ENCODE measurements around the gene HAPLN2. TPM values are rescaled to one million over a fixed set of nuclear protein-coding genes. Genes with fewer than 3 reads are reported as not detected.
A peak's percentile ranks its signal among the peaks of the same experiment; 100 is the strongest.
"Not testable (repeated sequence)": the region's sequence is repeated elsewhere in the genome, so short reads cannot be mapped to it uniquely, and the experiment has no call there.

Gene HAPLN2
- total RNA-seq, 1 donor from 2014 or later: 5.5 TPM

GRCh38 chr1:156608036-156608674 lies 11.1 kb upstream of the HAPLN2 start:
- intact Hi-C loops (cut with DNase I): loop anchor here (10.0 kb wide), 1 partner anchor 223 kb away; no protein-coding TSS in a partner anchor
- DNase-seq (ENCODE audit: low spot score) (no peak), ATAC-seq (peak; percentile 93)

DNA sequence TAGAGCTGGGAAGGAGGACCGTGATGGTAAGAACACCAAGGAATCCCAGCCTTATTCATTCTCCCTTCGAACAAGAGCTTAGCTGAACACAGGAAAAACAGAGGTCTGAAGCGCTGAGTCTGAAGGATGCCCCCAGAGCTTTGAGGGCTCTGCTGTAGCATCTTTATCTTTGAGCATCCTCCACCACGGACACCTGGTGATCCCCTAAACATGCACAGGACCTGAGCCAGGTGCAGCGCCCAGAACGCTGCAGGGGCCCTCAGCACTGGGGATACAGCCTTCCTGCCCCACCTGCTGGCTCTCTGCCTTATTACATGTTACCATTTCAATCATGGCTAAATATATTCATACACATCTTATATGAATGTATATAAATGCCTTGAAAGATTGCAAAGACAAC lies 10.2 kb upstream of the HAPLN2 start:
- DNase-seq (ENCODE audit: low spot score) (no peak), ATAC-seq (no peak)
- intact Hi-C loops (cut with DNase I): loop anchor here (10.0 kb wide), 1 partner anchor 224 kb away; no protein-coding TSS in a partner anchor

DNA sequence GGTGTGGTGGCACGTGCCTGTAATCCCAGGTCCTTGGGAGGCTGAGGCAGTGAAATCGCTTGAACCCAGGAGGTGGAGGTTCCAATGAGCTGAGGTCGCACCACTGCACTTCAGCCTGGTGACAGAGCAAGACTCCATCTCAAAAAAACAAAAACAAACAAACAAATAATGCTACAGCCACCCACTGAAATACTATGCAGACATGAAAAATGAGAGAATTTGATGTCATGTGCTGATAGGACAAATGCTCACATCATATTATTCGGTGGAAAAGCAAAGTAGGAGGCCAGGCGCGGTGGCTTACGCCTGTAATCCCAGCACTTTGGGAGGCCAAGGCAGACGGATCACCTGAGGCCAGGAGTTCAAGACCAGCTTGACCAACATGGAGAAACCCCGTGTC lies 9.1 kb upstream of the HAPLN2 start:
- ATAC-seq; DNase-seq (ENCODE audit: low spot score); intact Hi-C loops (cut with DNase I): not testable (repeated sequence)

DNA sequence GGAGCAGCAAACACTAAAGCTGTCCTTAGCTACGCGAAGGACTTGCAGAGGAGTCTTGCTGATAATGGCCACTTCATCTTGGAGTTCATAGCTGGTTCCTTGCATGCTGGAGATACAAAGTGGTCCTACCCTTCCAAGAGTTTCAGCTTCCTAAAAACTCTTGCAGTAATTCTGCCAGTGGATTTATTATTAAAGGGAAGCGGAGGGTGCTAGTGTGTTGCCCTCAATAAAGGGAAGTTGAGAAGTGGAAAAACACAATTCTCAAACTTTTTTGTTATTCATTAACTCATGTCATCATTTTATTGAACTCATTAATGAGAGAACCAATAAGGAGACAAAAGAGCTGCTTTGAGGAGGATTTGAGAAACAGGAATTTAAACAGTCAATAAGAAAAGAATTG lies 6.5 kb upstream of the HAPLN2 start:
- DNase-seq (ENCODE audit: low spot score) (no peak), ATAC-seq (no peak)
- intact Hi-C loops (cut with DNase I): no loop called here

GRCh38 chr1:156615946-156616345 lies 3.3 kb upstream of the HAPLN2 start:
- intact Hi-C loops (cut with DNase I): no loop called here

DNA sequence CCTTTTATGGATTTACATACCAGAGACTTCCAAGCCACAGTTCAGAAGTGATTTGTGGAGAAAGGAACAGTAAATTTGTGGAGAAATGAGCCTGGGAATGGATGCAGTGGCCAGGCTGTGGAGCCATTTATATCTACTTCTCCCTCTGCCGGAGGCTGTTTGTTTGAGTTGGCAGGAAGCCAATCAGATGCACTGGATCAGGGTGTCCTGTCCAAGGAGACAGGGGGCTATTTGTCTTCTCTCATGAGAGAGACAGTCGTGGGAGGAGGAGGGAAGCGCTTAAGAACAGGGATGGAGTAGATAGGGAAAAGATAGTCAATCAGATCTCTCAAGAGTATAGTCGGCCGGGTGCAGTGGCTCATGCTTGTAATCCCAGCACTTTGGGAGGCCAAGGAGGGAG lies 2.8 kb upstream of the HAPLN2 start:
- ATAC-seq (peak; percentile 52), DNase-seq (ENCODE audit: low spot score) (no peak)
- intact Hi-C loops (cut with DNase I): no loop called here

More at GRCh38 chr1:156615946-156616345, 3.3 kb upstream of the HAPLN2 start:
- ATAC-seq (peak; percentile 13), DNase-seq (ENCODE audit: low spot score) (no peak)

GRCh38 chr1:156619582-156619955 lies 354 bp downstream of the HAPLN2 start:
- DNase-seq (ENCODE audit: low spot score) (no peak), ATAC-seq (no peak)
- intact Hi-C loops (cut with DNase I): no loop called here

DNA sequence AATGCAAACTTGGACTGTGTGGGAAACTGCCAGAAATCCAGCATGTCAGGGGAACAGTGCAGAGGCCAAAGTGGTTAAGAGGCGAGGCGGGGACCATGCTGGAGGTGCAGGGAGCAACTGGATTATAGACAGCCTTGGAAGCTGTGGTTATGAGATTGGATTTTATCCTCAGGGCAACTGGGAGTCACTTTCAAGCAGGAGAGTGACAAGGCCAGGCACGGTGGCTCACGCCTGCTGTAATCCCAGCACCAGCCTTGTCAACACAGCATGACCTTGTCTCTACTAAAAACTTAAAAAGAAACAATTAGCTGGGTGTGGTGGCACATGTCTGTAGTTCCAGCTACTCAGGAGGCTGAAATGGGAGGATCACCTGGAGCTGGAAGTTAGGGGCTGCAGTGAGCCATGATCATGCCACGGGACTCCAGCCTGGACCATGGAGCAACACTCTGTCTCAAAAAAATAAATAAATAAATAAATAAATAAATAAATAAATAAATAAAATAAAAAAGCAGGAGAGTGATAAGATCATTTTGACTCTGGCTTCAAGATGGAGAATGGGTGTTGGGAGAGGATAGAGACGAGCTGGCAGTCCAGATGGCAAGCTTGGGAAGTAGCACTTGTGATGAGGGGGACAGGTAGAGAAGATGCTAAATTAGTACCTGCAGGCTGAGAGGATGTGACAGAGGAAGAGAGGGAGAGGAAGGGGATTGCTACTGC lies 3.5 kb downstream of the HAPLN2 start:
- intact Hi-C loops (cut with DNase I): no loop called here
- ATAC-seq: no peak
- no peak for DNase-seq (ENCODE audit: low spot score)

GRCh38 chr1:156623946-156624813 lies 5.0 kb downstream of the HAPLN2 start:
- intact Hi-C loops (cut with DNase I): no loop called here
- ATAC-seq (peak; percentile 59), DNase-seq (ENCODE audit: low spot score) (peak; percentile 67)

DNA sequence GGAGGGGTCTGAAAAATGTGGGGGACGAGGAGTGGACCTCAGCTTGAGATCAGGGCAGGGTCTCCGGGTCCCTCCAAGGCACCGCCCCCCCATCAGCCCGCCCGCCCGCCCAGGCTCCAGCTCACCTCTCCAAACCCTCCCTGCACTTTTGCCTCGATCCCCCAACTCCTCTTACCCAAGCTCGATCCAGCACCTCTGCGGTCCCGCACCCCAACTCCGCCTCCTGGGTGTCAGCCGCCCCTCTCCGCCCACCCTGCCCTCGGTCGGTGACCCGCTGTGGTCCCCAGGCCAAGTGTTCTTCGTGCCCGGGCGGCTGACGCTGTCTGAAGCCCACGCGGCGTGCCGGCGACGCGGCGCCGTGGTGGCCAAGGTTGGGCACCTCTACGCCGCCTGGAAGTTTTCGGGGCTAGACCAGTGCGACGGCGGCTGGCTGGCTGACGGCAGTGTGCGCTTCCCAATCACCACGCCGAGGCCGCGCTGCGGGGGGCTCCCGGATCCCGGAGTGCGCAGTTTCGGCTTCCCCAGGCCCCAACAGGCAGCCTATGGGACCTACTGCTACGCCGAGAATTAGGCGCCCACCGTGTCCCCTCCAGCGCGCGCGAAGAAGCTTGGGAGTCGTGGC lies 5.7 kb downstream of the HAPLN2 start:
- no peak for ATAC-seq
- intact Hi-C loops (cut with DNase I): no loop called here
- no peak for DNase-seq (ENCODE audit: low spot score)

GRCh38 chr1:156625436-156626078 lies 6.3 kb downstream of the HAPLN2 start:
- peak; percentile 66 for ATAC-seq
- intact Hi-C loops (cut with DNase I): loop anchor here (2.0 kb wide), 1 partner anchor 27 kb away; no protein-coding TSS in a partner anchor
- DNase-seq (ENCODE audit: low spot score): peak; percentile 79

- DNase-seq (ENCODE audit: low spot score) (no peak), ATAC-seq (no peak)
- intact Hi-C loops (cut with DNase I): loop anchor here (2.0 kb wide), 1 partner anchor 27 kb away; no protein-coding TSS in a partner anchor
Observed at GRCh38 chr1:156626079-156626438, 6.8 kb downstream of the HAPLN2 start.

- ATAC-seq (no peak), DNase-seq (ENCODE audit: low spot score) (no peak)
- intact Hi-C loops (cut with DNase I): loop anchor here (2.0 kb wide), 1 partner anchor 25 kb away; no protein-coding TSS in a partner anchor
Observed at GRCh38 chr1:156627313-156627880, 8.2 kb downstream of the HAPLN2 start.

DNA sequence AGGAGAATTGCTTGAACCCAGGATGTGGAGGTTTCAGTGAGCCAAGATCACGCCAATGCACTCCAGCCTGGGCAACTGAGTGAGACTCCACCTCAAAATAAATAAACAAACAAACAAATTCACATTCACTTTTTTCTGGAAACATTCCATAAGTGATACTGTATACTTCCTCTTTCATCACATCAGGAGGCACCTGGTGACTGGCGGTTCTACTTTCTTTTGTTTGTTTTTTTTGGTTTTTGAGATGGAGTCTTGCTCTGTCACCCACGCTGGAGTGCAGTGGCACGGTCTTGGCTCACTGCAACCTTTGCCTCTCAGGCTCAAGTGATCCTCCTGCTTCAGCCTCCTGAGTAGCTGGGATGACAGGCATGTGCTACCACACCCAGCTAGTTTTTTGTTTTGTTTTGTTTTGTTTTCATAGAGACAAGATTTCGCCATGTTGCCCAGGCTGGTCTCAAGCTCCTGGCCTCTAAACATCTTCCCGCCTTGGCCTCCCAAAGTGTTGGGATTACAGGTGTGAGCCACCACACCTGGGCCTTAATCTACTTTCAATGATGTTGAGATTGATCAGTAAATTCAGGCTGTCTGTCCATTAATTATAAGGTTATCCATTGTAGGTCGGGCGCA lies 10.7 kb downstream of the HAPLN2 start:
- ATAC-seq (no peak), DNase-seq (ENCODE audit: low spot score) (no peak)
- intact Hi-C loops (cut with DNase I): no loop called here

GRCh38 chr1:156631152-156631551 lies 11.9 kb downstream of the HAPLN2 start:
- DNase-seq (ENCODE audit: low spot score); intact Hi-C loops (cut with DNase I); ATAC-seq: not testable (repeated sequence)

DNA sequence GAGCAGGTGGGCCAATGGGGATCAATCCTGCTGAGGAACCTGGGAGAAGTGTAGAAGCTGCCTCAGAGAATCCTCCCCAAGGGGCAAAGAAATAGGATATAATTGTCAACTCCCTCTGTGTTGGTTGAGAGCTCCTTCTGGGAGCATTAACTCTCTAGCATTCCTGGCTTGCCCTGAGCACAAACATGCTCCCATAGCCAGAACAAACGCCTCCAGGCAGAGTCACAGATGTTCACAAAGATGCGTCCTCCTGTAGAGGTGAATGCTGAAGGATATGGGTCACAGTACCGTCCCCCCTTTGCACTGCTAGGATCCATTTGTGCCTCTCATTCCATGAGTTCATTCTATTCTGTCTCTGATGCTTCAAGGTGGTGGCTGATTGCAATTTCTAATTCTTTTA lies 13.1 kb downstream of the HAPLN2 start:
- intact Hi-C loops (cut with DNase I): no loop called here
- DNase-seq (ENCODE audit: low spot score) (no peak), ATAC-seq (no peak)

GRCh38 chr1:156638189-156638985 lies 19.2 kb downstream of the HAPLN2 start:
- no peak for ATAC-seq
- intact Hi-C loops (cut with DNase I): no loop called here
- DNase-seq (ENCODE audit: low spot score): no peak
